Endothelial cell of umbilical vein (primary cell): ENCODE results near the gene ACIN1. TPM values are rescaled to one million over a fixed set of nuclear protein-coding genes. Genes with fewer than 3 reads are reported as not detected.

ENCODE experiments used
- BruUV-seq: library from RNA; stranded (reverse); fragments of 400-500 nt; replicated peaks from 2 replicates; lab custom pipeline; 2021; lab: Mats Ljungman, UMichigan
- CTCF ChIA-PET: fragments of 300-600, 350-600 bp; sonication (Branson Sonifier 250); formaldehyde crosslinking; loops from one replicate; lab custom pipeline; 2021; ENCODE audit warnings: antibody characterized with exemption, inconsistent platforms; lab: Charles Lee
- POLR2A ChIA-PET: fragments of 300-600, 350-600 bp; sonication (Branson Sonifier 250); formaldehyde crosslinking; loops from one replicate; lab custom pipeline; 2021; ENCODE audit warnings: antibody characterized with exemption, inconsistent platforms; lab: Charles Lee
- DNase-seq: peaks from one replicate; pipeline ENCODE4 v3.0.0-alpha.2; 2011; ENCODE audit warnings: low read depth, low spot score
- FAIRE-seq: peaks from 2 replicates; lab custom pipeline; 2011; peaks lifted over from hg19 to GRCh38; lab: Jason Lieb, UNC
- H2AFZ ChIP-seq: 2 replicates; pipeline ENCODE4 v1.6.0; 2012; ENCODE audit warnings: low read depth, low read length, control low read depth, inconsistent platforms
- H3K27ac ChIP-seq: 2 replicates; pipeline ENCODE4 v1.5.1; 2011; ENCODE audit warnings: low read depth, mild to moderate bottlenecking, control low read depth, low read length, moderate library complexity; ENCODE audit not compliant: insufficient read depth
- H3K27me3 ChIP-seq, 2 experiments: 2 replicates each; pipeline versions ENCODE4 v1.6.0 to v1.6.1; 2011; ENCODE audit warnings: low read length in 2 of 2, mixed read lengths in 1 of 2; ENCODE audit not compliant: control insufficient read depth in 2 of 2, insufficient read depth in 2 of 2
- H3K36me3 ChIP-seq, 2 experiments: 2 replicates in 1 of 2; 3 replicates in 1 of 2; pipeline ENCODE4 v1.5.1; 2011; ENCODE audit warnings: low read length in 2 of 2, mild to moderate bottlenecking in 1 of 2, moderate library complexity in 1 of 2; ENCODE audit not compliant: control insufficient read depth in 2 of 2, insufficient read depth in 2 of 2; ENCODE audit errors: extremely low read depth in 1 of 2
- H3K4me1 ChIP-seq: 3 replicates; pipeline ENCODE4 v1.5.1; 2011; ENCODE audit warnings: mild to moderate bottlenecking, low read length; ENCODE audit not compliant: control insufficient read depth, insufficient read depth; ENCODE audit errors: extremely low read depth
- H3K4me2 ChIP-seq: 2 replicates; pipeline ENCODE4 v1.6.1; 2011; ENCODE audit warnings: low read length, control low read depth, mixed read lengths; ENCODE audit not compliant: insufficient read depth
- H3K4me3 ChIP-seq, 3 experiments: fragments of 200-600 bp in 1 of 3; sonication (generic), shearing (Covaris generic) in 1 of 3; replicated peaks in 1 of 3; 2 replicates each; pipeline ENCODE4 v1.5.1; 2011 to 2016; ENCODE audit warnings: control low read depth in 3 of 3, low read length in 3 of 3, mild to moderate bottlenecking in 2 of 3, inconsistent platforms in 1 of 3, low read depth in 1 of 3, moderate library complexity in 1 of 3; ENCODE audit not compliant: insufficient read depth in 1 of 3
- H3K79me2 ChIP-seq: 2 replicates; pipeline ENCODE4 v1.6.0; 2012; ENCODE audit warnings: low read length, inconsistent platforms; ENCODE audit not compliant: control insufficient read depth, insufficient read depth
- H3K9ac ChIP-seq: replicated peaks from 2 replicates; pipeline ENCODE3; 2011; ENCODE audit warnings: low read length, control low read depth; ENCODE audit not compliant: insufficient read depth; ENCODE audit errors: extremely low read depth
- H3K9me1 ChIP-seq: replicated peaks from 3 replicates; pipeline ENCODE4 v1.6.0; 2011; ENCODE audit warnings: mild to moderate bottlenecking, low read length; ENCODE audit not compliant: control insufficient read depth, insufficient read depth; ENCODE audit errors: extremely low read depth
- H3K9me3 ChIP-seq: replicated peaks from 2 replicates; pipeline ENCODE4 v1.5.1; 2012; ENCODE audit warnings: low read length, inconsistent platforms; ENCODE audit not compliant: control insufficient read depth, insufficient read depth
- H4K20me1 ChIP-seq: replicated peaks from 2 replicates; pipeline ENCODE3; 2011; ENCODE audit warnings: mild to moderate bottlenecking, low read length; ENCODE audit not compliant: control insufficient read depth, insufficient read depth; ENCODE audit errors: extremely low read depth
- CTCF ChIP-seq, 2 donors: IDR thresholded peaks; 1 replicate in 1 of 2; 2 replicates in 1 of 2; pipeline ENCODE4 v1.5.1; 2011; ENCODE audit warnings: low read length in 2 of 2, mild to moderate bottlenecking in 2 of 2, moderate library complexity in 2 of 2, control low read depth in 1 of 2, inconsistent platforms in 1 of 2, low read depth in 1 of 2; ENCODE audit not compliant: insufficient read depth in 1 of 2; ENCODE audit errors: extremely low read depth in 1 of 2
- EZH2 ChIP-seq: IDR thresholded peaks from 2 replicates; pipeline ENCODE4 v1.6.1; 2012; ENCODE audit warnings: borderline replicate concordance, low read depth, mild to moderate bottlenecking, moderate library complexity, low read length, inconsistent platforms; ENCODE audit not compliant: severe bottlenecking
- GATA2 ChIP-seq: IDR thresholded peaks from 2 replicates; pipeline ENCODE4 v1.7.0; 2011; ENCODE audit warnings: low read depth, mild to moderate bottlenecking, moderate library complexity, mixed read lengths, low read length; ENCODE audit not compliant: insufficient read length, insufficient read depth
- JUN ChIP-seq: IDR thresholded peaks from 2 replicates; pipeline ENCODE4 v1.6.1; 2011; ENCODE audit warnings: borderline replicate concordance, low read depth; ENCODE audit not compliant: insufficient read length, insufficient read depth
- MYC ChIP-seq: IDR thresholded peaks from one replicate; pipeline ENCODE4 v1.6.1; 2011; ENCODE audit warnings: mild to moderate bottlenecking, low read depth, low read length
- POLR2AphosphoS5 ChIP-seq: IDR thresholded peaks from 2 replicates; pipeline ENCODE4 v1.6.1; 2012; ENCODE audit warnings: low read depth, mild to moderate bottlenecking, control low read depth, low read length, moderate library complexity; ENCODE audit not compliant: insufficient read depth
- dilution Hi-C: fragments of 300-500 bp; cut with MboI; formaldehyde crosslinking; loops from one replicate; pipeline ENCODE4 v1.15.0; 2019; ENCODE audit warnings: low sequenced_read_pairs; ENCODE audit not compliant: extremely low pct_ligation_motif_present
- intact Hi-C: fragments of 100-400 bp; cut with micrococcal nuclease; formaldehyde crosslinking; loops from one replicate; pipeline ENCODE4 v1.10.0; 2022
- polyA plus RNA-seq, 4 experiments: library from polyadenylated mRNA; depleted of rRNA in 3 of 4; stranded (reverse) in 3 of 4; unstranded in 1 of 4; fragments of >200 nt; gene quantifications; 2 replicates each; pipeline versions ENCODE4 v1.2.1 to v1.2.3, GENCODE V29; 2011 to 2012; ENCODE audit warnings: missing spikeins in 1 of 4
- total RNA-seq: library from RNA; stranded (reverse); gene quantifications from 2 replicates; pipeline ENCODE4 v1.2.3, GENCODE V29; 2021

ACIN1 gene
- total and polyA plus RNA-seq, 2 donors (not counting 3 experiments of a cell fraction or from before 2014, with no cell fraction given) = 146 to 240 TPM

- Histone ChIP-seq H4K20me1 (no peaks in the 10 kb centered on the region), H2AFZ (no peak overlapping the region), H3K9me3 (no peaks in the 10 kb centered on the region), H3K9me1 (no peaks in the 10 kb centered on the region), H3K27ac (no peak overlapping the region), H3K4me3 (no peak overlapping the region), H3K4me1 (no peaks in the 10 kb centered on the region), H3K27me3 (no peaks in the 10 kb centered on the region), H3K4me2 (no peak overlapping the region), H3K79me2 (no peaks in the 10 kb centered on the region), H3K36me3 (peaks cover 6% of the 10 kb centered on the region in 2 experiments), H3K9ac (no peak overlapping the region)
- no peak for TF ChIP-seq POLR2AphosphoS5
- no peak for TF ChIP-seq JUN
- no peak for TF ChIP-seq MYC
- no peak for TF ChIP-seq CTCF (IDR thresholded peaks at IDR 0.05; ENCODE audit: extremely low read depth in 1 of 2, insufficient read depth in 1 of 2, low read depth in 1 of 2, low read length in 2 of 2)
- TF ChIP-seq EZH2 = no peak
- no peak for TF ChIP-seq GATA2
- ChIA-PET CTCF (interaction anchor here (1.0 to 5.0 kb wide), 5 partner anchors 26 to 48 kb away, joined by 3 to 32 read pairs (median 5); no protein-coding TSS in a partner anchor), POLR2A (no interaction called here)
- FAIRE-seq = no peak
- DNase-seq = no peak
- no TSS peak for BruUV-seq
- dilution Hi-C loops = no loop called here
- intact Hi-C loops = no loop called here
These were observed 73.5 kb downstream of the ACIN1 start for GRCh38 chr14:23021434-23021833.
